T-helper 1 cell treated with Interleukin-12 subunit alpha and Interleukin-12 subunit beta and Interleukin-4 antibody, amounts not matched to agents 30 μg/mL and 1 μg/mL, for 36 hours (primary cell): ENCODE data around the gene RMRP.
"Not testable (repeated sequence)": the region's sequence is repeated elsewhere in the genome, so short reads cannot be mapped to it uniquely, and the experiment has no call there.

ENCODE experiments used
- H3K27ac Mint-ChIP-seq: one replicate; pipeline ENCODE4 v1.8.0; 2021; ENCODE audit warnings: mild to moderate bottlenecking, mixed read lengths
- H3K27me3 Mint-ChIP-seq: one replicate; pipeline ENCODE4 v1.8.0; 2021; ENCODE audit warnings: low read depth, mixed read lengths
- H3K36me3 Mint-ChIP-seq: one replicate; pipeline ENCODE4 v1.8.0; 2021; ENCODE audit warnings: low read depth, mixed read lengths
- H3K4me1 Mint-ChIP-seq: one replicate; pipeline ENCODE4 v1.8.0; 2021; ENCODE audit warnings: low read depth, mixed read lengths
- H3K4me3 Mint-ChIP-seq: one replicate; pipeline ENCODE4 v1.8.0; 2021; ENCODE audit warnings: mild to moderate bottlenecking, moderate library complexity, mixed read lengths
- H3K9me3 Mint-ChIP-seq: one replicate; pipeline ENCODE4 v1.8.0; 2021; ENCODE audit warnings: mixed read lengths

Gene RMRP

DNA sequence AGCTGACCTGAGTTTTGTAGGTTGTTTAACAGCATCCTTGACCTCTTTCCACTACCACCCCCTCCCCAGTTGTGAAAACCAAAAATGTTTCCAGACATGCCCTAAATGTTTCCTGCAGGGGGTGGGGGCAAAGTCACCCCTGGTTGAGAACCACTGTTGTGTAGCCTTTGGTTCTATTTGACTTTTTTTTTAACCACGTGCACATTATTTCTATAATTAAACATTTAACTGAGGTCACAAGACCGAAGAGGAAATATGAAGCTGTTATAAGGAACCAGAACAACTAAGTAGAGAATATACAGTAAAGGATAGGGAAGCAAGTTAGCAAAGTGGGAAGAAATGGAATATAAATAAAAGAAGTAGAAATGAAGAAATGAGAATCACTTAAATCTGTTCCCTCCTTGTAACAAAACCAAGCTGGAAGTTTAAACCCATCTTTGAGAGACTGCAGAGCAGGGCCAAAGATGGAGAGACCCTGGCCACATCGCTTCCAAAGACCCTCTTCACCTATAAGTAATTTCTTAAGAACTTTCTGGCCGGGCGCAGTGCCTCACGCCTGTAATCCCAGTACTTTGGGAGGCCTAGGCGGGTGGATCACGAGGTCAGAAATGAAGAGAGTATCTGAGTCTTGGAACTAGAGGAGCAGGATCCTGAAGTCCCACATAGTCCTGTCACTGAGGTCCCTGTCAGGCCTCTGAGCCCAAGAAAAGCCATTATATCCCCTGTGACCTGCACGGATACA is 21.5 kb downstream of the RMRP start:
- Mint-ChIP-seq H3K4me1 (peaks cover 38% of the 10 kb centered on the region), H3K27ac (no peak overlapping the region), H3K9me3 (peaks cover 10% of the 10 kb centered on the region), H3K27me3 (no peaks in the 10 kb centered on the region), H3K36me3 (peaks cover 18% of the 10 kb centered on the region), H3K4me3 (no peak overlapping the region)

DNA sequence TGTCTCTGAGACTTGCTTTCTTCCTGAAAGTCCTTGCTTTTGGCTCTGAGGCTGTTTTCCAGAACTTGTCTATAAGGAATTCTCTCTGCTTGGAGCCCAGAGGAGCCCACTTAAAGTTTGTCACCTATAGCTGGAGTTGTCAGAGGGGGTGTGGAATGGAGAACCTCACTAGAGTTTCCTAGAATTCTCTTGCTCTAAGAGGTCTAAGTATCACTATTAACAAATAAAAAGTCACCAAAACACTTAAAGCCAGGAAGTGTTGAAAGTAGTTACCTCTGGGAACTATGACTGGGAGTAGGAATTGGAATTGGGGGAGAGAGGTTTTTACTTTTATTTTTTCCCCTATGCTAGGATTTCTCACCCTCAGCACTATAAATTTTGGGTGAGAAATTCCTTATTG is 22.1 kb downstream of the RMRP start:
- H3K4me3 Mint-ChIP-seq = no peak overlapping the region
- H3K9me3 Mint-ChIP-seq = peaks cover 4% of the 10 kb centered on the region
- peaks cover 35% of the 10 kb centered on the region for H3K4me1 Mint-ChIP-seq

DNA sequence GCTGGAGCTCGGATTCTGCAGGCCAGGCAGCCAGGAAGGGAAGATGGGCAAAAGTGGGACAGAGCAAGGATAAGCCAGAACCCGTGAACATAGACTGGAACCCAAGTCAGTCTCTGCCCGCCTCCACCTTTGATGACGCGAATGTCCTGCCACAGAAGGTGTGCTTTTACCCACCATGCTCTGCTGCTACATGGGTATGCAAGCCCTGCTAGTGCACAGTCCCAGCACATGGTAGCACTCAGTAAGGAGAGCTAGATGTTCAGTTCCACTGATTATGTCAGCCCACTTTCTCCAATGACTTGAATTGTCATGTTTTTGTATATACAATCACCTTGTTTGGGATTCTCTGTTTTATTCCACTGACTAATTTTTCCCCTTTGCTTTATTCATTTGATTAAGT is 28.2 kb downstream of the RMRP start:
- Mint-ChIP-seq H3K9me3 (no peaks in the 10 kb centered on the region), H3K27ac (no peak overlapping the region), H3K4me1 (peaks cover 3% of the 10 kb centered on the region), H3K36me3 (peaks cover 3% of the 10 kb centered on the region), H3K4me3 (no peak overlapping the region), H3K27me3 (peaks cover 4% of the 10 kb centered on the region)

More for the DNA sequence above, 22.1 kb downstream of the RMRP start:
- H3K36me3 Mint-ChIP-seq = peaks cover 12% of the 10 kb centered on the region
- H3K27me3 Mint-ChIP-seq = no peaks in the 10 kb centered on the region
- H3K27ac Mint-ChIP-seq = no peak overlapping the region

DNA sequence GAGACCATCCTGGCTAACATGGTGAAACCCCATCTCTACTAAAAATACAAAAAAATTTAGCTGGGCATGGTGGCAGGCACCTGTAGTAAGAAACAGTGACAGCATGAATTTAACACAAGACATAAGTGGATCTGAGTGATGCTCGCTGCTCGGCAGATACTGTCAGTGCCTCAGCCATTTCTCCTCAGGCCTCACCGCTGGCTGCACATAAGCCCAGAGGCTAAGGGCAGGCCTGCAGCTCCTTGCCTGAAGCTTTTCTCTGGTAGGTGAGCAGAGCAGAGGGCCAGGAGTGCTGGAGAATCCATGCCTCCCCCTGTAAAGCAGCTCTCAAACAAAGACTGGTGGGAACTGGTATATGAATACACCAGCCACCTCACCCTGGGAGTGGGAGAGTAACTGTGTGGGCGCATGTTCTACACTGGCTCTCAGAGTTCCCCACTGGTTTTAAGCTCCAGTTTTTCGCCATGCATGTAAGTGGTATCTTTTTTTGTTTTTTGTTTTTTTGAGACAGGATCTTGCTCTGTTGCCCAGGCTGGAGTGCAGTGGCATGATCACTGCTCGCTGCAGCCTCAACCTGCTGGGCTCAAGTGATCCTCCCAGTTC is 29.3 kb downstream of the RMRP start:
- Mint-ChIP-seq H3K9me3 (no peaks in the 10 kb centered on the region), H3K27ac (no peak overlapping the region), H3K36me3 (peaks cover 3% of the 10 kb centered on the region), H3K27me3 (peaks cover 4% of the 10 kb centered on the region), H3K4me3 (no peak overlapping the region), H3K4me1 (peaks cover 3% of the 10 kb centered on the region)

DNA sequence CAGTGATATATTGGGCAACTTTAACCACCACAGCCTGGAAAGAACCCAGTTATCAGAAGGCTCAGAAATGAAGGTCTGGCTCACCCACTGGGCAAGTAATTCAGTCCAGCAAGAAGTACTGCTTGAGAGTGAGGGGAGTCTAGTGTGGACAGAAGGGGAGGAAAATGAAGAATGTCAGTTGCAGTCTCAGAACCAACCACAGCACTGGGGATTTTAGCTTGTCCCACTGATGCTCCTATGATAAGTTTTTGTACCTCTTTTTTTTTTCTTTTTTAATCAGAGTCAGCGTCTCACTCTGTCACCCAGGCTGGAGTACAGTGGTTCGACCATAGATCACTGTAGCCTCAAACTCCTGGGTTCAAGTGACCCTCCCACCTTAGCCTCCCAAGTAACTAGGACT is 30.2 kb downstream of the RMRP start:
- Mint-ChIP-seq H3K4me1 (peaks cover 3% of the 10 kb centered on the region), H3K27ac (no peak overlapping the region), H3K36me3 (peaks cover 3% of the 10 kb centered on the region), H3K9me3 (no peaks in the 10 kb centered on the region), H3K27me3 (peaks cover 4% of the 10 kb centered on the region), H3K4me3 (no peak overlapping the region)

DNA sequence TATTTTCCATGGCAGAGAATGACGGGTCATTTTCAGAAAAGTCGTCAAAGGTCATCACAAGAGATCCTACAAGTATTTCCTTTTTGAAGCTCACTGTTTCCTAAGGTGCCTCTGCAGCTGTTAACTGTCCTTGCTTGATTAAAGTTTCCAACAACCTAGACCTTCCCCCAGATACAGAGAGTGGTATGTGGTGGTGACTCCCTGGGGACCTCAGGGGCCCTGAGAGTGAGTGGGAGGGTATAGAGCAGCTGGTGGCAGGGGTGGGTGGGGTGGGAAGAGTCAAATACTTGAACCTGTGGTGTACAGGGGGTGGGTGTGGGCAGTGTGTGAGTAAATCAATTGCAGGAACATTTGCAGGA is 38.0 kb downstream of the RMRP start:
- H3K27ac Mint-ChIP-seq = peak overlapping the region; percentile 86
- no peaks in the 10 kb centered on the region for H3K27me3 Mint-ChIP-seq
- H3K4me3 Mint-ChIP-seq = no peak overlapping the region
- no peaks in the 10 kb centered on the region for H3K36me3 Mint-ChIP-seq
- H3K4me1 Mint-ChIP-seq = peaks cover 47% of the 10 kb centered on the region
- no peaks in the 10 kb centered on the region for H3K9me3 Mint-ChIP-seq

DNA sequence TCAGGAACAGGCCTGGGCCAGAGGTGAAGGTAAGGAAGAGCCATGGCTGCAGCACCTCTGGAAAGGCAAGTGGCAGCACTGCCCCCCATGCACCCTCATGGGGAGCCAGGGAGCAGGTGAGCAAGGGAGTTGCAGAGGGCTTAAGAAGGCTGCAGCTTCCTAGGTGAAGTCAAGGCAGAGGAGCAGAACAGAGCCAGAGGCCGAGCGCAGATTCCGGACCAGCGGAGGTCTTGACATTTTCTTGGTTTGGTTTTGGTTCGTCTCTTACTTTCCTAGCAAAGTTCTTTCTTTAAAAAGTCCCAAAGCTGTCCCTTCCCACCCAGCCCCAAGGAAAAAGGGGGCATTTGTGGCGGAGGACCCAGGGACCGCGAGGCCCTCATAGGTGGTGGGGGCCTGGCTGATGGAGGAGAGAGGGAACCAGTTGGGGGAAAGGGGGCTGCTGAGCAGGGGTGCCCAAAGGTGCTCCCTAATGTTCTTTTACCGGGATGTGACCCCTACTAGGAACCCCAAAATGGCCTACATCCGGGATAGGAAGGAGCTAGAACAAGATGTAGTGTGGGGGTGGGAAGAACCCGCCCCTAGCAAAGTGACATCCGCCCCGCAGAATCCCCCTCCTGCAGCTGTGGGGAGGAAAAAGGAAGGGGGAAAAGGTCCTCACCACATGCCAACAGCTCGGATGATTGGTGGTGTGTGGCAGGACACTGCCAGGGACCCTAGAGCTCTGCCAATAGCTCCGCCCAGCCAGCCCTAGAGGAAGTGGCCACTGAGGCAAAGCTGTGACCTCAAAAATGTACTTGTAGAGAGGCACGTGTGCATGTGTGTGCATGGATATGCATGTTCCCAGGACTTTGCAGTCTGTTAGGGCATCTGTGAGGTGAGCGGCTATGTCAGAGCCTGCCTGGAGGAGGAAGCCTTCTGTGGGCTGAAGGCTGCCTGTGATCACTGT is 38.7 kb downstream of the RMRP start:
- Mint-ChIP-seq H3K4me1 (peaks cover 47% of the 10 kb centered on the region), H3K27me3 (peaks cover 6% of the 10 kb centered on the region), H3K36me3 (no peaks in the 10 kb centered on the region), H3K4me3 (peak overlapping the region; percentile 5), H3K27ac (peak overlapping the region; percentile 86), H3K9me3 (no peaks in the 10 kb centered on the region)

DNA sequence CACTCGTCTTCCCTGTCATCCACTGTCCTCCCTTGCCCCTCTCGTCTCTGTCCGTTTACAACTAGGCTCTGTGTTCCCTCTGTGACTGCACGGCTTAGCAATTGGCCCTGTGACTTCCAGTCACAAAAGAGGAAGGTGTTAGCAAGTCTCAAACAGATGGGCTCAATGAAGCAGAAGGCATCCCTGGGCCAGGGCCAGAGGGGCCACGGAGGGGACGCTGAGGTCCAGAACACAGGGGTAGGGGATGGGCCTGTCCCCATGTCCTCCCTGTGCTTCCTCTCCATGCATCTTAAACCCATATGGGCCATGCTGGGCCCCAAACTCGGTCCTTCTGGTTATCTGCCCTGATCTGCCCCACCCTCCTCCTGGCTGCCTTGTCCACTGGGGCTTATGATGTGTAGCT is 39.5 kb downstream of the RMRP start, which contains the start of gene CD72:
Gene CD72, minus strand, starts transcription at position 89 of the 403 bp plus-strand sequence. CDS start 110 bp downstream, outside the sequence.
- H3K4me3 Mint-ChIP-seq = peak within 1 kb of the TSS; percentile 77
- H3K4me1 Mint-ChIP-seq = peaks cover 47% of the 10 kb centered on the region
- no peaks in the 10 kb centered on the region for H3K36me3 Mint-ChIP-seq
- peaks cover 9% of the 10 kb centered on the region for H3K27me3 Mint-ChIP-seq
- peak within 1 kb of the TSS; percentile 86 for H3K27ac Mint-ChIP-seq
- H3K9me3 Mint-ChIP-seq = no peaks in the 10 kb centered on the region

DNA sequence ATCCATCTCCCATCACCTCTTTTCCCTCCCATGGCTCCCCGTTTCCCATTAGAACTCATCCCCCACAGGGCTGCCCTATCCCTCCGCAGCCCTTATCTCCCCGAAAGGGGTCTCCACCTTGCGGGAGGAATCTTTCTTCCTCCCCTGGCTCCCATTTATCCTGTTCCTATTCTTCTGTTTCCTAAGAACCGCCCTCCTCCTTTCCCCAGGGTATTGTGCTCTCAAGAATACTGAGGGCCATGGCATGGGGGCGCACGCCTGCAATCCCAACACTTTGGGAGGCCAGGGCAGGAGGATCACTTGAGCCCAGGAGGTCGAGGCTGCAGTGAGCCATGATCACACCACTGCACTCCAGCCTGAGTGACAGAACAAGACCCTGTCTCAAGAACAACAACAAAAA is 40.3 kb downstream of the RMRP start:
- H3K27me3 Mint-ChIP-seq = peaks cover 11% of the 10 kb centered on the region
- H3K4me1 Mint-ChIP-seq = peaks cover 47% of the 10 kb centered on the region
- peak overlapping the region; percentile 84 for H3K27ac Mint-ChIP-seq
- H3K4me3 Mint-ChIP-seq = peak overlapping the region; percentile 77
- H3K36me3 Mint-ChIP-seq = no peaks in the 10 kb centered on the region
- no peaks in the 10 kb centered on the region for H3K9me3 Mint-ChIP-seq

DNA sequence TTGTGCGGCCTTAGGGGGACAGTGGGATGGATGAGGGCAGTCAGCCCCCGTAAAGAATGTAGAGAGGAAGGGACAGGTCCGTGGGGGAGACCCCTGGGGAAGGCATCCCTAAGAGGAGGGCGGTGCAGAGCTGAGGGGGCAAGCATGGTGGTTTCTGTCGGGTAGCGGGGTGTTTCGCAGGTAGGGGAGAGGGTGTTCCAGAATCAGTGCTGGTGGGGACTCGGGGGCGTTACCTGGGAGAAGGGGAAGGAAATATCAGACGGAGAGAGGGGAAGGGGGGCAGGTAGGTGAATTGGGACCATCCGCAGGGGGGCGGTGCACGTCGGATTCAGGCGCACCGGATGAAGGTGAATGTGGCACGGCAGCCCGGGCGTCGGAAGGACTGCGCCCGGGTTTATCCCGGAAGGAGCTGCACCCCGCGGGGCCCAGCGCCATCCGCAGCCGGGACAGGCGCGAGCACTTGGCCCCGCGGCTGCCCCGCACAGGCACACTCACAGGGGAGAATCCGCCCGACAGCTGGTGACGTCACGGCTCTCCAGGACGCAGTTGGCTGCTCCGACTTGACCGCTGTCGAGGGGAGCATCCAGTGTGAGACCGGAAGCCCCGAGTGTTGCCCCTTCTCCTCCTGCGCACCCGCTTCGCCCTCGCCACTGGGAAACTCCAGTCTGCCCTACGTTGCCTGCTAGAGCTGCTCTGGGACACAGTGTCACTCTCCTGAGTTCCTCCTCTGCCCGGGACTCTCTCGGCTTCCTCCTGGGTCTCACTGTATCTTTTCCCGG is 40.9 kb downstream of the RMRP start:
- Mint-ChIP-seq H3K36me3 (no peaks in the 10 kb centered on the region), H3K4me1 (peaks cover 47% of the 10 kb centered on the region), H3K27ac (peak overlapping the region; percentile 84), H3K27me3 (peaks cover 11% of the 10 kb centered on the region), H3K4me3 (peak overlapping the region; percentile 77), H3K9me3 (no peaks in the 10 kb centered on the region)

DNA sequence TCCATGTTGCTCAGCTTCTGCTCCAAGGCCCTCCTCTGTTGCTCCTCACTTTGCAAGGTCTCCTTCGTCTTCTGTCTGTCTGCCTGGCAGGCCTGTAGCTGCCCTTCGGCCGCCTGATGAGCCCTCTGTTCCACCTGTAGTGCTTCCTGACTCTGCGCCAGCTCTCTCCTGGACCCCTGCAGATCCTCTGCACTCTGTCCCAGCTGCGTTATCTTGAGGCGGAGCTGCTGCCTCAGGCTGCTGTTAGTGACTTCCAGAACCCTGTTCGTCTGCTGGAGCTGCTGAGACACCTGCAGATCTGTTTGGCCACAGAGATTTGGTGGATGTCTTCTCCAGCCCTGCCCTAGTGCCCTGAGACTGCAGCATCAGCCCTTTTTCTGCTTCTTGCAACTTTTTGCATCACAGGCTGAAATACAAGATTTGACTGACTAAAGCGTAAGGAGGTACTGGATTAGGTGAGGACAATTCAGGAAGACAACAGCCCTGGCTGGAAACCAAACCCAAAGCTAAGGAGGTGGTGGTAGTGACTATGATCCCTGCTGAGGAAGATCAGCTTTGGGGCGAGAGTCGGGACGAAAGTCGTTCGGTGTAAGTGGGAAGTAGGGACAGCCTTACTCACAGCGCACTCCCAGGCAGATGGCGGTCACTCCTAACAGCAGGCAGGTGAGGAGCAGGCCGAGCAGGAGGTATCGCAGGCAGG is 41.7 kb downstream of the RMRP start:
- H3K4me1 Mint-ChIP-seq = peaks cover 49% of the 10 kb centered on the region
- H3K4me3 Mint-ChIP-seq = peak overlapping the region; percentile 77
- peaks cover 11% of the 10 kb centered on the region for H3K27me3 Mint-ChIP-seq
- H3K27ac Mint-ChIP-seq = peak overlapping the region; percentile 79
- H3K36me3 Mint-ChIP-seq = peaks cover 4% of the 10 kb centered on the region
- H3K9me3 Mint-ChIP-seq = no peaks in the 10 kb centered on the region

DNA sequence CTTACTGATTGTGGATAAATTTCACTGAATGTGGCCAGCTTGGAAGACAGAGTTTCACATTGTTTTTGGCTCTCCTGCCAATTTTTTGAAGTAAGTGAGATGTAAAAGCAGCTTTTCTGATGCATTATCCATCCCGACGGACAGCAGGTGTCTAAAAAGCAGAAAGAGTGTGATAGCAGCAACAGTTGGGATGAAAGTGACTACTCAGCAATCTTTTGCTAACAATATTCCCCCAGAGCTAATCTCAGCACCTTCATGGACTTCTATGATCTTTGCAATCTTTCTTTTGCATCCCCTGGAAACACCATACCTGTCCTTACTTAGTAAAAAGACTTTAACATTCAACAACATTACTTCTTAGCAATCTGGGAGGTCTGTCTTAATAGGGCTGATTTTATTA is 45.0 kb downstream of the RMRP start:
- Mint-ChIP-seq H3K27me3 (peaks cover 11% of the 10 kb centered on the region), H3K36me3 (peaks cover 7% of the 10 kb centered on the region), H3K27ac (no peak overlapping the region), H3K4me1 (peaks cover 25% of the 10 kb centered on the region), H3K4me3 (no peak overlapping the region), H3K9me3 (no peaks in the 10 kb centered on the region)

DNA sequence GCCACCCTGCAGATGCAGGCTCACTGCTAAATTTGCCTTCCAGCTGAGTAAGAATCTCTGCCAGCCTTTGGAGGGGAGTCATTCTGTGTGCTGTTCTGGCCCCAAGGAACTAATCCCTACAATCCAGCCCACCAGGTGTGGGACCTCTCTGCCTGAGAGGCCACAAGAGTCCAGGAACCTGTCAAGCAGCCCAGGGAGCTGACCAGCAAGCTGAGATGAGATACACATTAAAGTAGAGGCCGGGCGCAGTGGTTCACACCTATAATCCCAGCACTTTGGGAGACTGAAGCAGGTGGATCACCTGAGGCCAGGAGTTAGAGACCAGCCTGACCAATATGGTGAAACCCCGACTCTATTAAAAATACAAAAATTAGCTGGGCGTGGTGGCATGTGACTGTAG is 45.8 kb downstream of the RMRP start:
- Mint-ChIP-seq H3K27me3 (peaks cover 11% of the 10 kb centered on the region), H3K4me1 (peaks cover 23% of the 10 kb centered on the region), H3K36me3 (peaks cover 11% of the 10 kb centered on the region)
- H3K4me3 Mint-ChIP-seq, H3K27ac Mint-ChIP-seq, H3K9me3 Mint-ChIP-seq: not testable (repeated sequence)
